Keratinocyte (primary cell): ENCODE data around the gene ITPR1. TPM values are rescaled to one million over a fixed set of nuclear protein-coding genes. Genes with fewer than 3 reads are reported as not detected.

ENCODE experiments used
- DNase-seq: peaks from one replicate; pipeline ENCODE4 v3.0.0-alpha.2; 2011; ENCODE audit warnings: low read depth, missing footprints, low spot score
- FAIRE-seq: peaks from 2 replicates; lab custom pipeline; 2011; peaks lifted over from hg19 to GRCh38; lab: Jason Lieb, UNC
- H2AFZ ChIP-seq: 2 replicates; pipeline ENCODE4 v1.6.0; 2012; ENCODE audit warnings: low read length, control low read depth, inconsistent platforms; ENCODE audit not compliant: control insufficient read depth
- H3K27ac ChIP-seq: 2 replicates; pipeline ENCODE4 v1.5.1; 2011; ENCODE audit warnings: low read length; ENCODE audit not compliant: control insufficient read depth, insufficient read depth
- H3K27me3 ChIP-seq: 3 replicates; pipeline ENCODE4 v1.6.0; 2011; ENCODE audit warnings: low read length; ENCODE audit not compliant: control insufficient read depth, insufficient read depth; ENCODE audit errors: extremely low read depth
- H3K36me3 ChIP-seq, 2 experiments: 2 replicates in 1 of 2; 3 replicates in 1 of 2; pipeline ENCODE4 v1.5.1; 2011; ENCODE audit warnings: low read length in 2 of 2, mild to moderate bottlenecking in 1 of 2; ENCODE audit not compliant: control insufficient read depth in 2 of 2, insufficient read depth in 2 of 2; ENCODE audit errors: extremely low read depth in 1 of 2
- H3K4me1 ChIP-seq: 3 replicates; pipeline ENCODE4 v1.5.1; 2011; ENCODE audit warnings: low read length; ENCODE audit not compliant: control insufficient read depth, insufficient read depth; ENCODE audit errors: extremely low read depth
- H3K4me2 ChIP-seq: 3 replicates; pipeline ENCODE4 v1.6.0; 2011; ENCODE audit warnings: low read depth, low read length; ENCODE audit not compliant: control insufficient read depth, insufficient read depth; ENCODE audit errors: extremely low read depth
- H3K4me3 ChIP-seq, 3 experiments: fragments of 200-600 bp in 1 of 3; sonication (generic) in 1 of 3; 2 replicates in 2 of 3; 3 replicates in 1 of 3; pipeline ENCODE4 v1.5.1; 2011 to 2016; ENCODE audit warnings: low read length in 3 of 3, mild to moderate bottlenecking in 3 of 3, control low read depth in 2 of 3, inconsistent platforms in 1 of 3, low read depth in 1 of 3, mixed read lengths in 1 of 3, mixed run types in 1 of 3, moderate library complexity in 1 of 3; ENCODE audit not compliant: control insufficient read depth in 2 of 3, insufficient read depth in 2 of 3; ENCODE audit errors: extremely low read depth in 1 of 3
- H3K79me2 ChIP-seq: 2 replicates; pipeline ENCODE4 v1.6.0; 2012; ENCODE audit warnings: low read length; ENCODE audit not compliant: control insufficient read depth, insufficient read depth
- H3K9ac ChIP-seq: 3 replicates; pipeline ENCODE4 v1.6.0; 2011; ENCODE audit warnings: low read length; ENCODE audit not compliant: control insufficient read depth, insufficient read depth; ENCODE audit errors: extremely low read depth
- H3K9me1 ChIP-seq: 3 replicates; pipeline ENCODE4 v1.6.0; 2011; ENCODE audit warnings: low read length; ENCODE audit not compliant: control insufficient read depth, insufficient read depth; ENCODE audit errors: extremely low read depth
- H3K9me3 ChIP-seq: 2 replicates; pipeline ENCODE4 v1.5.1; 2012; ENCODE audit warnings: low read depth, low read length; ENCODE audit not compliant: control insufficient read depth
- H4K20me1 ChIP-seq: 3 replicates; pipeline ENCODE4 v1.6.0; 2011; ENCODE audit warnings: low read length; ENCODE audit not compliant: control insufficient read depth, insufficient read depth; ENCODE audit errors: extremely low read depth
- EZH2 ChIP-seq: IDR thresholded peaks from one replicate; pipeline ENCODE4 v1.6.1; 2012; ENCODE audit warnings: inconsistent platforms, mild to moderate bottlenecking, low read length, moderate library complexity
- dilution Hi-C: fragments of 300-500 bp; cut with MboI; formaldehyde crosslinking; loops from one replicate; pipeline ENCODE4 v1.7.0; 2020; ENCODE audit warnings: low sequenced_read_pairs; ENCODE audit not compliant: extremely low pct_ligation_motif_present
- polyA minus RNA-seq, 3 experiments: library from RNA; depleted of rRNA, polyadenylated mRNA; stranded (reverse); fragments of >200 nt; gene quantifications; 1 replicate in 1 of 3; 2 replicates in 1 of 3; 3 replicates in 1 of 3; pipeline ENCODE4 v1.2.3, GENCODE V29; 2011
- polyA plus RNA-seq, 5 experiments: library from polyadenylated mRNA; depleted of rRNA in 3 of 5; stranded (reverse) in 3 of 5; stranded (forward) in 1 of 5; unstranded in 1 of 5; fragments of >200 nt; gene quantifications; 1 replicate in 1 of 5; 2 replicates in 3 of 5; 3 replicates in 1 of 5; pipeline versions ENCODE4 v1.2.1 to v1.2.3, GENCODE V29; 2011 to 2012; ENCODE audit warnings: missing spikeins in 2 of 5, low read depth in 1 of 5, low replicate concordance in 1 of 5
- TF ChIP-seq, protein P1 (sequence below), 3 experiments: IDR thresholded peaks in 1 of 3; conservative IDR thresholded peaks in 1 of 3; optimal IDR thresholded peaks in 1 of 3; 2 replicates in 2 of 3; 3 replicates in 1 of 3; pipeline versions ENCODE3 to v1.5.1; 2011; ENCODE audit warnings: low read length in 3 of 3, mild to moderate bottlenecking in 3 of 3, moderate library complexity in 2 of 3, control low read depth in 1 of 3, inconsistent platforms in 1 of 3; ENCODE audit not compliant: insufficient read depth in 2 of 3; ENCODE audit errors: extremely low read depth in 1 of 3

Gene ITPR1
- 2.2 to 3.5 TPM (median 2.3 TPM) in 3 replicates for polyA plus RNA-seq
- 2.6 TPM for polyA plus RNA-seq (2011; ENCODE audit: low read depth)
- 0.87 and 1.6 TPM in 2 replicates for polyA plus RNA-seq (2011; cell fraction: cytosol; rRNA removed)
- polyA plus RNA-seq (2011; cell fraction: nucleus; rRNA removed) = 6.0 and 7.8 TPM in 2 replicates
- 1.6 and 2.2 TPM in 2 replicates for polyA plus RNA-seq (2012; ENCODE audit: low replicate concordance)
- 3.2 to 11.0 TPM (median 9.3 TPM) in 3 replicates for polyA minus RNA-seq
- 3.3 TPM for polyA minus RNA-seq (2011; cell fraction: cytosol; rRNA and poly(A)+ RNA removed)
- polyA minus RNA-seq (2011; cell fraction: nucleus; rRNA and poly(A)+ RNA removed) = 14.6 and 24.6 TPM in 2 replicates

DNA sequence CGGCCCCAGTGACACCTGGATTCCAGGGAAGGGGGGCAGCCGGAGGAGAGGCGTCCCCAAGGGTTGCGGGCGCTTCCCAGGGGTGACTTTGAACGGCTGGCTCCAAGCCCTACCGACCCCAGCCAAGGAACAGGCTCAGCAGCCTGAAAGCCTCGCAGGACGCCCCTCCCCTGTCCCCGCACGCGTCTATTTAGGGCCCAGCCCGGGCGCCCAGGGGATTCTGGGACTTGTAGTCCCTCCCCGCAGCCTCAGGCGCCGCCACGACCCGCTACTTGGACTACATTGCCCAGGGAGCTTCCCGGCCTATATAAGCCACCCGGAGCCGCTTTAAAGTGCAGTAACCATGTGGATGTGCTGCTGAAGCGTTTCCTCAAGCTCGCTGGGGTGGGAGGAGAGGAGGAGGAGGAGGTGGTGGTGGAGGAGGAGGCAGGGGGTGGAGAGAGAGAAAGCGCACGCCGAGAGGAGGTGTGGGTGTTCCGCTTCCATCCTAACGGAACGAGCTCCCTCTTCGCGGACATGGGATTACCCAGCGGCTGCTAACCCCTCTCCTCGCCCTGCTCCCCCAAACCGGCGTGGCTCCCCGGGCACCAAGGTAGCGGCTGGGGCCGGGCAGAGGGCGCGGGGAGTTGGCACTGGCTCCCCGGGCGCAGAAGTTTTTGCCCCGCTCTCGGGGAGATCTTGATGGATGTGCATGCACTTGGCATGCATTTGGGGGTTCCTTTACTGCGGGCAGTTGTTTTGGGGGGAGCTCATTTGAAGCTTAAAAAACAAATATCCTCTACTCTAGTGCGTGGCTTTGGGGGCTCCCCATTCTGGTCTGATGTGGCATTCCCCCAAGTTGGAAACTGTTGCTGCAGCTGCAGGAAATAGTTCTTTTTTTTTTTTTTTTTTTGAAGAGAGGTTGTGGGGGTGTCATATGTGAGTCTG, at the start of gene ITPR1:
Gene ITPR1 (plus strand): TSS at position 335 of the 927 bp plus-strand sequence. CDS start 23,144 bp downstream, outside the sequence.
- H3K27ac ChIP-seq = peak within 1 kb of the TSS; percentile 83
- peak within 1 kb of the TSS; percentile 90 for H3K9ac ChIP-seq
- peak; percentile 95 for DNase-seq
- H3K4me2 ChIP-seq = peak within 1 kb of the TSS; percentile 89
- peak; percentile 39 for FAIRE-seq
- H3K4me1 ChIP-seq = peaks cover 16% of the 10 kb centered on the region
- H3K27me3 ChIP-seq = no peaks in the 10 kb centered on the region
- no peaks in the 10 kb centered on the region for H3K9me1 ChIP-seq
- dilution Hi-C loops = no loop called here
- H3K9me3 ChIP-seq = no peaks in the 10 kb centered on the region
- TF ChIP-seq, protein P1, sequence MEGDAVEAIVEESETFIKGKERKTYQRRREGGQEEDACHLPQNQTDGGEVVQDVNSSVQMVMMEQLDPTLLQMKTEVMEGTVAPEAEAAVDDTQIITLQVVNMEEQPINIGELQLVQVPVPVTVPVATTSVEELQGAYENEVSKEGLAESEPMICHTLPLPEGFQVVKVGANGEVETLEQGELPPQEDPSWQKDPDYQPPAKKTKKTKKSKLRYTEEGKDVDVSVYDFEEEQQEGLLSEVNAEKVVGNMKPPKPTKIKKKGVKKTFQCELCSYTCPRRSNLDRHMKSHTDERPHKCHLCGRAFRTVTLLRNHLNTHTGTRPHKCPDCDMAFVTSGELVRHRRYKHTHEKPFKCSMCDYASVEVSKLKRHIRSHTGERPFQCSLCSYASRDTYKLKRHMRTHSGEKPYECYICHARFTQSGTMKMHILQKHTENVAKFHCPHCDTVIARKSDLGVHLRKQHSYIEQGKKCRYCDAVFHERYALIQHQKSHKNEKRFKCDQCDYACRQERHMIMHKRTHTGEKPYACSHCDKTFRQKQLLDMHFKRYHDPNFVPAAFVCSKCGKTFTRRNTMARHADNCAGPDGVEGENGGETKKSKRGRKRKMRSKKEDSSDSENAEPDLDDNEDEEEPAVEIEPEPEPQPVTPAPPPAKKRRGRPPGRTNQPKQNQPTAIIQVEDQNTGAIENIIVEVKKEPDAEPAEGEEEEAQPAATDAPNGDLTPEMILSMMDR (optimal IDR thresholded peaks at IDR 0.05 in 1 of 3, IDR thresholded peaks at IDR 0.05 in 1 of 3, conservative IDR thresholded peaks at IDR 0.05 in 1 of 3; ENCODE audit: extremely low read depth in 1 of 3, insufficient read depth in 2 of 3, low read length in 3 of 3) = peak in 1 of 3 experiments; percentile 16
- TF ChIP-seq EZH2 = no peak
- peak within 1 kb of the TSS; percentile 91 for H2AFZ ChIP-seq
- no peaks in the 10 kb centered on the region for H3K79me2 ChIP-seq
- H4K20me1 ChIP-seq = no peaks in the 10 kb centered on the region
- H3K4me3 ChIP-seq = peak within 1 kb of the TSS; percentile 72 to 80 (median 79)
- no peaks in the 10 kb centered on the region for H3K36me3 ChIP-seq

DNA sequence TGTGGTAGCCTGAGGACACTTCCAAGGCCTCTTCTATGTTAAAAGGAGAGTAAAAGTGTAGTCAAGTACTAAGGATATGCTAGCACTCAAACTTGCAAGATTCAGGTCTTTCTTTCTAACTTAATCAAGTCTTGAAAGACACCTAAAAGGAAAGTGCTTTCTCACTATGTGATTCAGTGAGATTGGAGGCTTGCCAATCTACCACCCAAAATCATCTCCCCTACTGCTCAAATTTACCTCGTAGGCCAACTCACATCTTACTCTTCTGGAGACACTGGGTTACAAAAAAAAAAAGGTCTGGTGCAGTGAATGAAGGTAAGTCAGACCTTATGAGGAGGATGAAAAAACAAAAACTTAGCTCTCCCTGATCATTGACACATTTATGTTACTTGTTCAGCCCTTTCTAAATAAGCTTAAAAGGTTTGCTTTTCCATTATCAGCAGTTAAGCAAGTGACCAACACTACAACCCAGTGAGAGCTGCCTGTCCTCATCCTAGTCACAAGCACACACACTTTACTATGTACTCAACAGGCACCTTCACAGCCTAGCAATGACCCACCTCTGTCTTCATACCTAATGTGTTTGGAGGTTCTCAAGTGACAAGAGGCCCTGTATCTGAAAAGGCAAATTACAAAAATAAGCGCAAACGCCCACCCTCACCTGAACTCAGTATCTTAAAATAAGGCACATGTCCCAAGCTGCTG, 45.7 kb upstream of the ITPR1 start:
- no peak overlapping the region for H3K9ac ChIP-seq
- no peaks in the 10 kb centered on the region for H3K9me1 ChIP-seq
- no peak for FAIRE-seq
- H3K4me3 ChIP-seq = no peak overlapping the region
- no peaks in the 10 kb centered on the region for H3K79me2 ChIP-seq
- H3K4me2 ChIP-seq = no peak overlapping the region
- no peaks in the 10 kb centered on the region for H4K20me1 ChIP-seq
- H3K36me3 ChIP-seq = peaks cover 3% of the 10 kb centered on the region in 2 experiments
- no peaks in the 10 kb centered on the region for H3K27me3 ChIP-seq
- no peak overlapping the region for H2AFZ ChIP-seq
- no peak for DNase-seq
- H3K4me1 ChIP-seq = no peaks in the 10 kb centered on the region
- no peak overlapping the region for H3K27ac ChIP-seq
- dilution Hi-C loops = no loop called here
- no peak for TF ChIP-seq EZH2
- TF ChIP-seq, protein P1 (optimal IDR thresholded peaks at IDR 0.05 in 1 of 3, IDR thresholded peaks at IDR 0.05 in 1 of 3, conservative IDR thresholded peaks at IDR 0.05 in 1 of 3; ENCODE audit: extremely low read depth in 1 of 3, insufficient read depth in 2 of 3, low read length in 3 of 3) = no peak
- no peaks in the 10 kb centered on the region for H3K9me3 ChIP-seq
